ENCODE results near the gene SMIM27.

The SMIM27 gene

GRCh38 chr9:32579706-32580331 is 27.7 kb downstream of the SMIM27 start:
- H3K27ac ChIP-seq (ENCODE audit: low read depth, low read length), result no peak overlapping the region
- H4K12ac ChIP-seq (ENCODE audit: low read depth, low read length), result no peak overlapping the region
- no peak overlapping the region for H3K4me2 ChIP-seq (ENCODE audit: low read length)
- WGBS (ENCODE audit: extremely low coverage, insufficient coverage, insufficient read length), result no CpG with 5 or more reads among the region's 4 CpGs
- H3K79me1 ChIP-seq (ENCODE audit: low read length), result peaks cover 1% of the 10 kb centered on the region
- H4K8ac ChIP-seq (ENCODE audit: low read depth, low read length), result no peak overlapping the region
- H3K23ac ChIP-seq (ENCODE audit: low read length), result no peak overlapping the region
- H3K27me3 ChIP-seq (ENCODE audit: insufficient read depth, low read length), result no peaks in the 10 kb centered on the region
- peak; percentile 71 to 92 for DNase-seq
- no peaks in the 10 kb centered on the region for H3K9me3 ChIP-seq (ENCODE audit: insufficient read depth, low read depth, low read length)
- H3K18ac ChIP-seq (ENCODE audit: low read length), result no peak overlapping the region
- H3K36me3 ChIP-seq (ENCODE audit: control insufficient read depth in 1 of 2, insufficient read depth in 2 of 2, low read length in 2 of 2), result no peaks in the 10 kb centered on the region
- no peak overlapping the region for H2BK5ac ChIP-seq (ENCODE audit: low read depth, low read length, poor library complexity)
- no peak overlapping the region for H2BK120ac ChIP-seq (ENCODE audit: insufficient read depth, low read length, poor library complexity)
- H2AFZ ChIP-seq (ENCODE audit: insufficient read depth, low read length, poor library complexity), result no peak overlapping the region
- H3K4me3 ChIP-seq (ENCODE audit: low read depth, low read length), result no peak overlapping the region
- no peak overlapping the region for H3K9ac ChIP-seq (ENCODE audit: low read length)
- H2AK5ac ChIP-seq (ENCODE audit: low read length), result no peak overlapping the region
- no peak overlapping the region for H3K14ac ChIP-seq (ENCODE audit: low read length)
- H3K4me1 ChIP-seq (ENCODE audit: control insufficient read depth in 1 of 2, insufficient read depth in 2 of 2, low read length in 2 of 2), result peaks cover 0 to 3% of the 10 kb centered on the region in 2 experiments
- no peak overlapping the region for H4K91ac ChIP-seq (ENCODE audit: low read depth, low read length)
- no peak overlapping the region for H3K4ac ChIP-seq (ENCODE audit: low read depth, low read length)
- no peak overlapping the region for H2BK12ac ChIP-seq (ENCODE audit: low read length)
- no peaks in the 10 kb centered on the region for H3K79me2 ChIP-seq (ENCODE audit: control insufficient read depth, insufficient read depth, low read length, poor library complexity)

DNA sequence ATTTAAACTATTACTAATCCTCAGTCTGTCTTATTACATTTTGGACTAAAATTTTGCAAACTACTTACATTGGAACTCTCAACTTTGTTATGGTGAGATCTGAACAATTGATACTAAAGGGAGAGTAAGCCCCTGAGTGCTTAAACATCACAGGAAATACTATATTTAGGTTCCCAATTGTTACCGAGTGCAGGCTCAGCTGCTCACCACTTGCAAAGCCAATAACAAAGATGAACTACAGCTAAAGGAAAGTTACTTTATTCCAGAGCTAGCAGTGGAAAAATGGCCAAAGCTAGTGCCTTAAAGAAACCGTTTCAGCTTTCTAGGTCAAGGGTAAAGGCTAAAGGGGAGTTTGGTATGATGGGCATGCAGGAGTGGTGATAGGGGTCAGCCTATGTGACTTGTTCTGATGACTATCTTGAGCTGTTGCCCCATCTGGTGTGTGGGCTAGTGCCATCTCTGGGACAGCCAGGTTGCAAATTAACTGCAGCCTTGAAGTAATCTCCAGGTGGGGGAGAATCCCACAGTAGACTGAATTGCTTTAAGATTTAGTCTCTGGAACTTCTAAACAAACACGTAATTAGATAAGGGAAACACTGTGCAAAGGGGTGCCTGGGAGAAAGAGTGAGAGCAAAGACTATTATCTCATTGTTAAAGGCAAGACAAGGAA is 28.6 kb downstream of the SMIM27 start:
- no peak overlapping the region for H2BK5ac ChIP-seq (ENCODE audit: low read depth, low read length, poor library complexity)
- no peak overlapping the region for H3K23ac ChIP-seq (ENCODE audit: low read length)
- H3K79me2 ChIP-seq (ENCODE audit: control insufficient read depth, insufficient read depth, low read length, poor library complexity), result no peaks in the 10 kb centered on the region
- no peak overlapping the region for H2BK120ac ChIP-seq (ENCODE audit: insufficient read depth, low read length, poor library complexity)
- H3K14ac ChIP-seq (ENCODE audit: low read length), result no peak overlapping the region
- no peak overlapping the region for H2AK5ac ChIP-seq (ENCODE audit: low read length)
- H3K4me1 ChIP-seq (ENCODE audit: control insufficient read depth in 1 of 2, insufficient read depth in 2 of 2, low read length in 2 of 2), result peaks cover 0 to 3% of the 10 kb centered on the region in 2 experiments
- peak overlapping the region; percentile 9 for H3K4me2 ChIP-seq (ENCODE audit: low read length)
- no peaks in the 10 kb centered on the region for H3K27me3 ChIP-seq (ENCODE audit: insufficient read depth, low read length)
- peaks cover 1% of the 10 kb centered on the region for H3K79me1 ChIP-seq (ENCODE audit: low read length)
- no peak overlapping the region for H2AFZ ChIP-seq (ENCODE audit: insufficient read depth, low read length, poor library complexity)
- H3K18ac ChIP-seq (ENCODE audit: low read length), result no peak overlapping the region
- no peak overlapping the region for H2BK12ac ChIP-seq (ENCODE audit: low read length)
- no peak overlapping the region for H4K12ac ChIP-seq (ENCODE audit: low read depth, low read length)
- no peak overlapping the region for H3K4me3 ChIP-seq (ENCODE audit: low read depth, low read length)
- H3K9me3 ChIP-seq (ENCODE audit: insufficient read depth, low read depth, low read length), result no peaks in the 10 kb centered on the region
- DNase-seq, result peak; percentile 84 to 90
- H3K4ac ChIP-seq (ENCODE audit: low read depth, low read length), result no peak overlapping the region
- H4K8ac ChIP-seq (ENCODE audit: low read depth, low read length), result no peak overlapping the region
- no peak overlapping the region for H4K91ac ChIP-seq (ENCODE audit: low read depth, low read length)
- H3K9ac ChIP-seq (ENCODE audit: low read length), result no peak overlapping the region
- WGBS (ENCODE audit: extremely low coverage, insufficient coverage, insufficient read length), result no CpG with 5 or more reads among the region's 3 CpGs
- H3K36me3 ChIP-seq (ENCODE audit: control insufficient read depth in 1 of 2, insufficient read depth in 2 of 2, low read length in 2 of 2), result no peaks in the 10 kb centered on the region
- no peak overlapping the region for H3K27ac ChIP-seq (ENCODE audit: low read depth, low read length)

- H4K8ac ChIP-seq (ENCODE audit: low read depth, low read length), result peak overlapping the region; percentile 77
- no peak overlapping the region for H4K91ac ChIP-seq (ENCODE audit: low read depth, low read length)
- H3K18ac ChIP-seq (ENCODE audit: low read length), result no peak overlapping the region
- no peak overlapping the region for H3K4me3 ChIP-seq (ENCODE audit: low read depth, low read length)
- no peak overlapping the region for H3K4ac ChIP-seq (ENCODE audit: low read depth, low read length)
- H2BK5ac ChIP-seq (ENCODE audit: low read depth, low read length, poor library complexity), result no peak overlapping the region
- no peak overlapping the region for H3K23ac ChIP-seq (ENCODE audit: low read length)
- no peak overlapping the region for H2BK12ac ChIP-seq (ENCODE audit: low read length)
- H3K79me1 ChIP-seq (ENCODE audit: low read length), result peaks cover 1% of the 10 kb centered on the region
- DNase-seq, result peak; percentile 73 to 90
- H3K4me1 ChIP-seq (ENCODE audit: control insufficient read depth in 1 of 2, insufficient read depth in 2 of 2, low read length in 2 of 2), result peaks cover 0 to 3% of the 10 kb centered on the region in 2 experiments
- H3K4me2 ChIP-seq (ENCODE audit: low read length), result no peak overlapping the region
- peak overlapping the region; percentile 28 for H2AFZ ChIP-seq (ENCODE audit: insufficient read depth, low read length, poor library complexity)
- WGBS (ENCODE audit: extremely low coverage, insufficient coverage, insufficient read length), result no CpG with 5 or more reads among the region's 3 CpGs
- no peak overlapping the region for H2AK5ac ChIP-seq (ENCODE audit: low read length)
- H4K12ac ChIP-seq (ENCODE audit: low read depth, low read length), result peak overlapping the region; percentile 70
- no peak overlapping the region for H3K9ac ChIP-seq (ENCODE audit: low read length)
- peak overlapping the region; percentile 43 for H2BK120ac ChIP-seq (ENCODE audit: insufficient read depth, low read length, poor library complexity)
- no peak overlapping the region for H3K14ac ChIP-seq (ENCODE audit: low read length)
- H3K9me3 ChIP-seq (ENCODE audit: insufficient read depth, low read depth, low read length), result no peaks in the 10 kb centered on the region
- H3K79me2 ChIP-seq (ENCODE audit: control insufficient read depth, insufficient read depth, low read length, poor library complexity), result no peaks in the 10 kb centered on the region
- H3K27ac ChIP-seq (ENCODE audit: low read depth, low read length), result no peak overlapping the region
- no peaks in the 10 kb centered on the region for H3K36me3 ChIP-seq (ENCODE audit: control insufficient read depth in 1 of 2, insufficient read depth in 2 of 2, low read length in 2 of 2)
- no peaks in the 10 kb centered on the region for H3K27me3 ChIP-seq (ENCODE audit: insufficient read depth, low read length)
Observed at GRCh38 chr9:32581512-32582143, 29.5 kb downstream of the SMIM27 start.

DNA sequence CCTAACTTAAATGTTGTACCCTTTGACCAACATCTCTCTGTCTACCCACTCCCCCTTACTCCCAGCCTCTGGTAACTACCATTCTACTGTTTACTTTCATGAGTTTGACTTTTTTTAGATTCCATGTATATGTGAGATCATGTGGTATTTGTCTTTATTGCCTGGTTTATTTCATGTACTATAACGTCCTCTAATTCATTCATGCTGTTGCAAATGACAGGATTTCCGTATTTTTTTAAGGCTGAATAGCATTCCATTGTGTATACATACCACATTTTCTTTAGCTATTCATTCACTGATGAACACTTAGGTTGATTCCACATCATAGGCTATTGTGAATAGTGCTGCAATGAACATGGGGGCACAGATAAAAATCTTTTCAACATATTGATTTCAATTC is 32.7 kb downstream of the SMIM27 start:
- H3K4me1 ChIP-seq (ENCODE audit: control insufficient read depth in 1 of 2, insufficient read depth in 2 of 2, low read length in 2 of 2), result peaks cover 0 to 3% of the 10 kb centered on the region in 2 experiments
- no peak overlapping the region for H3K14ac ChIP-seq (ENCODE audit: low read length)
- H4K12ac ChIP-seq (ENCODE audit: low read depth, low read length), result no peak overlapping the region
- peaks cover 1% of the 10 kb centered on the region for H3K79me1 ChIP-seq (ENCODE audit: low read length)
- no peak overlapping the region for H4K8ac ChIP-seq (ENCODE audit: low read depth, low read length)
- H2AK5ac ChIP-seq (ENCODE audit: low read length), result no peak overlapping the region
- H3K23ac ChIP-seq (ENCODE audit: low read length), result no peak overlapping the region
- H3K4ac ChIP-seq (ENCODE audit: low read depth, low read length), result no peak overlapping the region
- no peak overlapping the region for H3K4me2 ChIP-seq (ENCODE audit: low read length)
- no peaks in the 10 kb centered on the region for H3K27me3 ChIP-seq (ENCODE audit: insufficient read depth, low read length)
- no peaks in the 10 kb centered on the region for H3K9me3 ChIP-seq (ENCODE audit: insufficient read depth, low read depth, low read length)
- WGBS (ENCODE audit: extremely low coverage, insufficient coverage, insufficient read length), result no CpG with 5 or more reads among the region's 2 CpGs
- H3K9ac ChIP-seq (ENCODE audit: low read length), result no peak overlapping the region
- H2BK120ac ChIP-seq (ENCODE audit: insufficient read depth, low read length, poor library complexity), result no peak overlapping the region
- no peak overlapping the region for H3K4me3 ChIP-seq (ENCODE audit: low read depth, low read length)
- no peak overlapping the region for H4K91ac ChIP-seq (ENCODE audit: low read depth, low read length)
- H3K36me3 ChIP-seq (ENCODE audit: control insufficient read depth in 1 of 2, insufficient read depth in 2 of 2, low read length in 2 of 2), result no peaks in the 10 kb centered on the region
- DNase-seq, result no peak
- H3K18ac ChIP-seq (ENCODE audit: low read length), result no peak overlapping the region
- no peak overlapping the region for H2BK12ac ChIP-seq (ENCODE audit: low read length)
- H2AFZ ChIP-seq (ENCODE audit: insufficient read depth, low read length, poor library complexity), result no peak overlapping the region
- H3K79me2 ChIP-seq (ENCODE audit: control insufficient read depth, insufficient read depth, low read length, poor library complexity), result no peaks in the 10 kb centered on the region
- no peak overlapping the region for H3K27ac ChIP-seq (ENCODE audit: low read depth, low read length)
- H2BK5ac ChIP-seq (ENCODE audit: low read depth, low read length, poor library complexity), result no peak overlapping the region

Data from trophoblast cell (in vitro differentiated cells and primary cell).